GM13976 (cell line): ENCODE results near the gene CDK11A.
"Not testable (repeated sequence)": the region's sequence is repeated elsewhere in the genome, so short reads cannot be mapped to it uniquely, and the experiment has no call there.

ENCODE experiments used
- DNase-seq: peaks from one replicate; pipeline ENCODE4 v3.0.0; 2012; ENCODE audit warnings: low spot score
- in situ Hi-C: fragments of 300-500 bp; cut with MboI; formaldehyde crosslinking; loops from one replicate; pipeline ENCODE4 v1.12.0; 2022; ENCODE audit warnings: low sequenced_read_pairs, mixed read lengths, inconsistent platforms; ENCODE audit not compliant: unreplicated experiment
- TF ChIP-seq, protein P1 (sequence below): IDR thresholded peaks from 2 replicates; pipeline ENCODE4 v1.5.1; 2012; ENCODE audit warnings: borderline replicate concordance, mild to moderate bottlenecking; ENCODE audit not compliant: insufficient read depth; ENCODE audit errors: extremely low read depth, missing control alignments, control extremely low read depth

CDK11A gene

DNA sequence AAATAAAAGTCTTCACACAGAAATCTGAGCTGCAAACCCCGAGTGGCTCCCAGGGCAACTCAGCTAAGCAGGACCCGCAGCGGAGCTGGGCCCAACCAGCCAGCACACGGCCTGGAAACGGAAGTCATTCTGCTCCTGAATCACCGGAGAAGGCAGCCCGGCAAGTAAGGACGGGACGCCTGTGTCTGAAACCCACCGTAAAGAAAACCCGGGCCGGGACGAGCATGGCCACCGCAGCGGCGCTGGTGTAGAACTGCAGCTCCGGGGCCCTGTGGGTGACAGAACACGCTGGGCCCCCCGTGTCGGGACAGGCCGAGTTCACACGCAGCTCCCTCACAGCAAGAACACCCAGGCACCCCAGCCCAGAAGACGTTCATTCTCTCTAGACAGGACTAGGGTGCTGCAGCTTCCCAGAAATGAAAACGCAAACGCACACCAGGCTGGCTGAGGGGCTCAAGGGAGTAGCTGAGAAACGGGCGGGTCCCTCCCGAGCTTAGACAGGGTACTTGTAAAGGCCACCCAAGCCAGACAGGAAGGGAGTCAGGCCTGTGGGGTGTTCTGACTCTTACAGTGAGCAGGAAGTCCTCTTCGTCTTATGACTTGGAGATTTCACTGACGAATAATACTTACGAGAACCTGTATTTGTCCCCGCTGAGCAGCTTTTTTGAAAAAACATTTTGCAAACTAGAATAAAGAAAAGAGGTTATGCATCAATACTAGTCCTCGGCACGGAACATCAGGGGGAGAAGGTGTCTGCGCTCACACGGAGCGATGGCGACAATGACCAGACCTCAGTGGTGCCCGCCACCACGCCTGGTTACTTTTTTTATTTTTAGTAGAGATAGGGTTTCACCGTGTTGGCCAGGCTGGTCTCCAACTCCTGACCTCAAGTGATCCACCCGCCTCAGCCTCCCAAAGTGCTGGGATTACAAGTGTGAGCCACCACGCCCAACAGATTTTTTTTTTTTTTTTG lies 54.4 kb downstream of the CDK11A start:
- peak; percentile 8 for DNase-seq
- in situ Hi-C loops: no loop called here
- TF ChIP-seq, protein P1, sequence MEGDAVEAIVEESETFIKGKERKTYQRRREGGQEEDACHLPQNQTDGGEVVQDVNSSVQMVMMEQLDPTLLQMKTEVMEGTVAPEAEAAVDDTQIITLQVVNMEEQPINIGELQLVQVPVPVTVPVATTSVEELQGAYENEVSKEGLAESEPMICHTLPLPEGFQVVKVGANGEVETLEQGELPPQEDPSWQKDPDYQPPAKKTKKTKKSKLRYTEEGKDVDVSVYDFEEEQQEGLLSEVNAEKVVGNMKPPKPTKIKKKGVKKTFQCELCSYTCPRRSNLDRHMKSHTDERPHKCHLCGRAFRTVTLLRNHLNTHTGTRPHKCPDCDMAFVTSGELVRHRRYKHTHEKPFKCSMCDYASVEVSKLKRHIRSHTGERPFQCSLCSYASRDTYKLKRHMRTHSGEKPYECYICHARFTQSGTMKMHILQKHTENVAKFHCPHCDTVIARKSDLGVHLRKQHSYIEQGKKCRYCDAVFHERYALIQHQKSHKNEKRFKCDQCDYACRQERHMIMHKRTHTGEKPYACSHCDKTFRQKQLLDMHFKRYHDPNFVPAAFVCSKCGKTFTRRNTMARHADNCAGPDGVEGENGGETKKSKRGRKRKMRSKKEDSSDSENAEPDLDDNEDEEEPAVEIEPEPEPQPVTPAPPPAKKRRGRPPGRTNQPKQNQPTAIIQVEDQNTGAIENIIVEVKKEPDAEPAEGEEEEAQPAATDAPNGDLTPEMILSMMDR: no peak

DNA sequence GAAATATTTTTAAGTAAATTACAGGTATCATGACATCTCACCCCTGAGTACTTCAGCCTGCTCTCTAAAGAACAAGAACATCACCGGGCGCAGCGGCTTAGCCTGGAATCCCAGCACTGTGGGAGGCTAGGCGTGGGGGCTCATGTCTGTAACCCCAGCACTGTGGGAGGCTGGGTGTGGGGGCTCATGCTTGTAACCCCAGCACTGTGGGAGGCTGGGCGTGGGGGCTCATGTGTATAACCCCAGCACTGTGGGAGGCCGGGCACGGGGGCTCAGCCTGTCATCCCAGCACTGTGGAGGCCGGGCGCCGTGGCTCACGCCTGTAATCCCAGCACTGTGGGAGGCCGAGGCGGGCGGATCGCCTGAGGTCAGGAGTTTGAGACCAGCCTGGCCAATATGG lies 57.6 kb downstream of the CDK11A start:
- in situ Hi-C loops: no loop called here
- TF ChIP-seq, protein P1: no peak
- no peak for DNase-seq

DNA sequence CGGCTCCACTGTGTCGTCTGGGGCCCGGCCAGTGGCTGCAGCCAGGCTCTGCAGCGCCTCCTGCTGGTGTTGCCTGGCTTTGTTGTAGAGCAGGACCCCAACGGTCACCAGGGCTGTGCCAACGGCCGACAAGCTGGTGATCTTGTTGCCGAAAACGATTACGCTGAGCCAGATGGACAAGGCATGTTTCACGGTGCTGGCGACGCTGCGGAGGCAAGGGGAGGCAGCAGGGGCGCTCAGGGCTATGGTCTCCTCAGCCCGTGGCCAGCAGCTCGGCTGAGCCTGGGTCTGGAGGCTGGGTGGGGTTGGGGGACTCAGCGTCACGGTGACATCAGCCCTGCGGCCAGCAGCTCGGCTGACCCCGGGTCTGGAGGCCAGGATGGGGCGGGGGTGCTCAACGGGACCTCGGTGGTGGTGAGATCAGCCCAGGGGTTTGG lies 58.3 kb downstream of the CDK11A start:
- TF ChIP-seq, protein P1: peak; percentile 28
- DNase-seq: peak; percentile 41
- in situ Hi-C loops: no loop called here

DNA sequence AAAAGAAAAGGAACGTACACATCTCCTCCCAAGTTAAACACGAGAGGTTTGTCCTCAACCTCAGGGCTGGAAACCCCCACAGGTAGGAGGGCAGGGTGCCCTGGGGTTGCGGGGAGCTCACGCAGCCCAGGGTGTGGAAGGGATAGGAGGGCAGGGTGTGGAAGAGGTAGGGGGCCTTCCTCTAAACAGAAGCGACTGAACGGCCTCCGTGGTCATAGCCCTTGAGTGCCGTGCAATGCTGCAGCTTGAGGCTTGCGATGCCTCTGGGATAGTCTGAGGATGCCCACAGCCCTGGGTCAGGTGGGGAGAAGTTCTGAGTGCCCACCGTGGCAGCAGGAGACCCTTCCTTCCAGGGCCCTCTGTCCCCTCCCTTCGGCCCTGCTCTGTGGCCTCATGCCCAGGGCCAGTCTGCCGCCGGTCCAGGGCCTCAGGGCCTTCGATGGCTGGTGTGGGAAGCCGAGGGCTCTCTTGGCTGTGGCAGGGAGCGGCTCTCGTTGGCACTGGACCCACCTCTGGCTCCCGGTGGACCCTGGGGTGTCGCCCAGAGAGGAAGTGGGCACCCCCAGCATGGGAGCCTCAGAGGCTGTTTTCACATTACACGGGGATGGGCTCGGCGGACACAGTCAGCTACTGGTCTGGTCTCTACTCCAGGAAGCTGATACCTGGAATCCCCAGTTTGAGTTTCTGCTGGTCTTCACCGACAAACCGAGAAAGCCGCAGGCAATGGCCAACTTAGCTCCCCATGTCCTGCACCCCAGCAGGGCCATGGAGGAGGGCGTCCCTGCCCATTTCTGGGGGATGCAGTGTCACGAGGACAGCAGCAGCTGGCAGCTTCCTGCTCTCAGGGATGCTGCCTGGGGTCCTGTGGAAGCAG lies 59.0 kb downstream of the CDK11A start:
- in situ Hi-C loops: no loop called here
- DNase-seq: peak; percentile 9

DNA sequence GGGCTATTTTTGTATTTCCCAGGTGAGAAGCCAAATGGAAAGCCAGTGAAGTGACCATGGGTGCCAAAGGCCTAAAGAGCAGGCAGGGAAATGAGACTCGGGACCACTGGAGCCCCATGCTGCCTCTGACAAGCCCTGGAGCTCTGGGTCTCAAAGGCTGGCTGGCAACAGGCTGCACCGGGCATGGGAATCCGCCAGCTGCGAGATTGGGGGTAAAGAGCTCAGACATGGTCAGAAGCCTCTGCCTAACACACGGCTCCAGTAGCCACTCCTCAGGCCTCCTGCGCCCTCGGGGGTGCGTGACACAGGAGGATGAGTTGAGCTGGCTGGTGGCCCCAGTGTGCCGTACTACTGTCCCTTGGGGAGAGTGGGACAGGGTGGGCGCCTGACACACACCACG lies 59.8 kb downstream of the CDK11A start:
- DNase-seq, in situ Hi-C loops: not testable (repeated sequence)

More for the DNA sequence above, 59.0 kb downstream of the CDK11A start:
- TF ChIP-seq, protein P1: no peak

DNA sequence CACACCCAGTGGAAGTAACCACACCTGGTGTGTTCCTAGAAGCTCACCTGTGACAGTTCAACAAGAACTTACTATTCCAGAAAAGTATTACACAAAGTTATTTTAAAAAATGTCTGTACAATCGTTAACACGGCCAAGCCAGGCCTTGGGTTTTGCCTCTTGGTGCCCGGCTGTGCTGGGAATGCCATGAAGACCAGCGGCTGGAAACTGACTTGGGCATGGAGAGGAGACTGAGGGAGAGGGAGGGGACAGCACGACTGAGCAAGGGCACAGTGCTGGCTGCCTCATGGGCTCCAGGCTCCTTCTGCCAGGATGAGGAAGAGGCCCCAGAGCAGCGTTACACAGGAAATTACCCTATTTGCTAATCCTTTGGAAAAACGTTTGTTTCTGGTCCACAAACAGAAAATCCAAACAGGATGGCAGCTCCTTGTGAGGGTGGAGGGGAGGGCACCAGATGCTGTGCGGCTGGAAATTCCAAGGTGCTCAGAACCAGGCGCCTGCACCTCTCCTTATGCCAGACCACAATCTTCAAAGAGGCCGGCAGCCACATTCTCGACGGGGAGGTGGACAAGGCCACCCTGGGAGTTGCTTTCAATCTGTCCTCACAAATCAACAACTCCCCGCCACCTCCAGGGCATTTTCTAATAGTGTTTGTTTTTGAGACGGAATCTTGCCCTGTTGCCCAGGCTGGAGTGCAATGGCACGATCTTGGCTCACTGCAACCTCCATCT lies 61.2 kb downstream of the CDK11A start:
- DNase-seq, in situ Hi-C loops: not testable (repeated sequence)

DNA sequence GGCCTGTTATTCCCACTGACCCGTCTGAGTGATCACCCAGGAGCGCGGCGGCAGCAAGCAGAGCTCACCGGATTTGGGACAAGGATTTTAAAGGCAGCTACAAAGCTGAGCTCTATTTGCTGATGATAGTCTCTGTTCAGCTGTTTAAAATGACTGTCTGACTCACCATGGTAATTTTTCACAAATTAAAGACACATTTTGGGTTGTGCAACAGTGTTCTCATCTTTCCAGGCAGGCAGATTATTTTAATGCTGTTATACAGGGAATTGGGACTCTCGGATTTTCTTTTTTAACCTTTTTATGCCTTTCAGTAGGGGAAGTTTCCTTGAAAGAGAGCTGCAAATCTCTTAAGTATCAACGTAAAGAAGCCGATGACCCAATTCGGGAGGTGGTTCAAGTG lies 61.8 kb downstream of the CDK11A start:
- DNase-seq, in situ Hi-C loops: not testable (repeated sequence)

DNA sequence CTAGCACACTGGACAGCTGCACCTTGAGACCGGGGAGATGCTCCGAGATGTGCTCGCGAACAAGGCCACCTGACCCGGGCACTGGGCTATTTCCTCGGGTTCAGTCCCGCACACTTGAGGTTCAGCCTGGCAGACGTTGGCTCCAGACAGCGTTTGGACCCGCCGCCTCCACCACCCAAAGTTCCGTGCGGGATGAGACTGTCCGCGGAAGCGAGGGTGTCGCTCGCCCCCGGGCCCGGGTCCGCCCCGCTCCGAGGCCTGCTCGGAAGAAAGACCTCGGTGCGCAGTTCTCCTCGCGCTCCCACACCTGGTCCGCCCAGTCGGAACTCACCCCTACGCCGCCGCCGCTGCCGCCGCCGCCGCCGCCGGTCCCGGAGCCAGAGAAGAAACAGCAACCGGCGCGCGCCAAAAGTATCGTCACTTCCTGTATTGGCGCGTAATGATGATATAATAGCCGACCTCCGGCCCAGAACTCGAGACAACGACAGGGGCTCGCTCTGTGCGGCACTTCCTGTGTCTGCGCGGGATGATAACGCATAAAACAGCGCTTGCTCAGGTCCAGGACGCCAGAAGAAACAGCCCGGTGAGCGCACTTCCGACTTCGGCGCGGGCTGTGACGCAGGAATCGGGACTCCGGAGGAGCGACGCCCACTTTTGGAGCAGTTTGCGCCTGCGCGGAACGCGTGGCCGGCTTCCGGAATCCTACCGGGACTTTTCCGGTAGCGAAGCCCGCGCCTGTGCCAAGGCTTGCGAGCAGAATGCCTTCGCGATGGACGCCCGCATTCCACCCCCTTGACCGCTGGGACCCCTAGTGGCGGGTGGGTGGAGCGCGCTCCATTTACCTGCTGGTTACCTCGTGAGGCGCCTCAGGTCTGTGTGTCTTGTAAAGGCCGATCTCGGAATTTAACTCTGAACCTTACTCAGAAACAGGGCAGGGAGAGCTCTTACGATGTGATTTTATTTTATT lies 65.3 kb downstream of the CDK11A start, which contains the start of gene CDK11B:
Gene CDK11B (minus strand): TSS at position 422 of the 967 bp plus-strand sequence. CDS start 1,519 bp downstream, outside the sequence.
- in situ Hi-C loops: not testable (repeated sequence)
- peak; percentile 97 for DNase-seq
